Endodermal cell (in vitro differentiated cells): ENCODE data around the gene FGL2. TPM values are rescaled to one million over a fixed set of nuclear protein-coding genes. Genes with fewer than 3 reads are reported as not detected.
A peak's percentile ranks its signal among the peaks of the same experiment; 100 is the strongest.
"Not testable (repeated sequence)": the region's sequence is repeated elsewhere in the genome, so short reads cannot be mapped to it uniquely, and the experiment has no call there.

ENCODE experiments used
- DNase-seq: peaks from one replicate; pipeline ENCODE4 v3.0.0-alpha.2; 2017
- H3K27ac ChIP-seq: 2 replicates; pipeline ENCODE4 v1.5.1; 2013; ENCODE audit warnings: mild to moderate bottlenecking, low read depth, low read length, moderate library complexity
- H3K27me3 ChIP-seq: 2 replicates; pipeline ENCODE4 v1.6.1; 2013; ENCODE audit warnings: mild to moderate bottlenecking, low read length, moderate library complexity; ENCODE audit not compliant: insufficient read depth, control insufficient read depth, poor library complexity, severe bottlenecking
- H3K36me3 ChIP-seq: 2 replicates; pipeline ENCODE4 v1.7.0; 2013; ENCODE audit warnings: mild to moderate bottlenecking, low read length, moderate library complexity; ENCODE audit not compliant: control insufficient read depth, insufficient read depth
- H3K4me1 ChIP-seq: one replicate; pipeline ENCODE4 v1.7.0; 2013; ENCODE audit warnings: low read length; ENCODE audit not compliant: control insufficient read depth, insufficient read depth
- H3K4me3 ChIP-seq: 2 replicates; pipeline ENCODE4 v1.5.1; 2013; ENCODE audit warnings: mild to moderate bottlenecking, low read length, moderate library complexity
- H3K9ac ChIP-seq: 2 replicates; pipeline ENCODE4 v1.6.1; 2013; ENCODE audit warnings: mild to moderate bottlenecking, low read length, moderate library complexity; ENCODE audit not compliant: poor library complexity, severe bottlenecking; ENCODE audit errors: extremely low read depth
- H3K9me3 ChIP-seq: 2 replicates; pipeline ENCODE4 v1.6.1; 2013; ENCODE audit warnings: mild to moderate bottlenecking, low read length, moderate library complexity; ENCODE audit not compliant: control insufficient read depth
- H3K27ac Mint-ChIP-seq: 2 replicates; pipeline ENCODE4 v1.8.0; 2020; ENCODE audit warnings: mixed read lengths
- H3K27me3 Mint-ChIP-seq: 2 replicates; pipeline ENCODE4 v1.8.0; 2021; ENCODE audit warnings: mild to moderate bottlenecking, mixed read lengths; ENCODE audit not compliant: insufficient read depth
- H3K36me3 Mint-ChIP-seq: 2 replicates; pipeline ENCODE4 v1.8.0; 2020; ENCODE audit warnings: low read depth, mixed read lengths
- H3K4me1 Mint-ChIP-seq: 2 replicates; pipeline ENCODE4 v1.8.0; 2020; ENCODE audit warnings: mixed read lengths
- H3K4me3 Mint-ChIP-seq: 2 replicates; pipeline ENCODE4 v1.8.0; 2020; ENCODE audit warnings: mild to moderate bottlenecking, moderate library complexity, mixed read lengths
- H3K9me3 Mint-ChIP-seq: 2 replicates; pipeline ENCODE4 v1.8.0; 2020; ENCODE audit warnings: mild to moderate bottlenecking, mixed read lengths
- CTCF ChIP-seq: fragments of 200-600 bp; sonication (generic); conservative IDR thresholded peaks from 2 replicates; pipeline ENCODE4 v1.5.0; 2021; ENCODE audit warnings: antibody characterized with exemption, mild to moderate bottlenecking
- WGBS, 2 experiments: methylation state at CpG; one replicate each; pipeline versions ENCODE4 v1.1.5 to v1.1.7; 2013; ENCODE audit warnings: missing lambda C conversion rate in 2 of 2, mixed read lengths in 1 of 2; ENCODE audit not compliant: insufficient coverage in 1 of 2, insufficient read length in 1 of 2; 5-methylcytosine and 5-hydroxymethylcytosine counted together
- total RNA-seq, 2 donors: library from RNA; stranded (reverse); fragmentation: NEBNext Ultra II Directional in 1 of 2; extraction: Animal tissue kit (Norgen Biotek cat#: 25700) in 1 of 2; gene quantifications; 2 replicates in 1 of 2; 3 replicates in 1 of 2; pipeline ENCODE4 v1.2.1, GENCODE V29; 2021

Gene FGL2
- total RNA-seq, 2 donors from 2014 or later = not detected

GRCh38 chr7:77172437-77173172 lies 27.0 kb downstream of the FGL2 start:
- not testable (repeated sequence) for H3K9me3 Mint-ChIP-seq, H3K27ac Mint-ChIP-seq, H3K4me1 ChIP-seq, H3K9me3 ChIP-seq, H3K36me3 Mint-ChIP-seq, H3K4me1 Mint-ChIP-seq, H3K27ac ChIP-seq, H3K36me3 ChIP-seq, H3K4me3 Mint-ChIP-seq, H3K4me3 ChIP-seq, H3K27me3 ChIP-seq, DNase-seq, H3K27me3 Mint-ChIP-seq, H3K9ac ChIP-seq
- WGBS, 2 experiments = 95% methylated on average over 3 of the region's 6 CpGs; no CpG with 5 or more reads in 1 of the 2 experiments

- H3K4me1 ChIP-seq, H3K27ac ChIP-seq, H3K4me3 ChIP-seq, H3K36me3 ChIP-seq, H3K27ac Mint-ChIP-seq, H3K27me3 ChIP-seq, H3K9me3 Mint-ChIP-seq, H3K4me3 Mint-ChIP-seq, DNase-seq, H3K9me3 ChIP-seq, H3K4me1 Mint-ChIP-seq, H3K27me3 Mint-ChIP-seq, H3K9ac ChIP-seq, H3K36me3 Mint-ChIP-seq: not testable (repeated sequence)
- 89 to 94% methylated on average over 3 to 4 of the region's 4 CpGs for WGBS, 2 experiments
These were observed 28.5 kb downstream of the FGL2 start for GRCh38 chr7:77171073-77171472.

- DNase-seq = no peak
- no peak overlapping the region for H3K4me3 Mint-ChIP-seq
- no peak overlapping the region for H3K27ac Mint-ChIP-seq
- H3K36me3 Mint-ChIP-seq = no peaks in the 10 kb centered on the region
- Histone ChIP-seq H3K27ac (no peak overlapping the region), H3K9ac (no peak overlapping the region), H3K9me3 (no peaks in the 10 kb centered on the region), H3K4me3 (no peak overlapping the region), H3K27me3 (no peaks in the 10 kb centered on the region), H3K4me1 (no peaks in the 10 kb centered on the region), H3K36me3 (no peaks in the 10 kb centered on the region)
- H3K4me1 Mint-ChIP-seq = peaks cover under 1% of the 10 kb centered on the region
- no peaks in the 10 kb centered on the region for H3K27me3 Mint-ChIP-seq
- H3K9me3 Mint-ChIP-seq = peaks cover 3% of the 10 kb centered on the region
- no peak for TF ChIP-seq CTCF
- 100% methylated on average over 1 of the region's 1 CpG; no CpG with 5 or more reads in 1 of the 2 experiments for WGBS, 2 experiments
These were observed 42.2 kb downstream of the FGL2 start for GRCh38 chr7:77157446-77157845.

GRCh38 chr7:77157034-77157433 lies 42.6 kb downstream of the FGL2 start:
- not testable (repeated sequence) for H3K9me3 Mint-ChIP-seq, DNase-seq, H3K36me3 Mint-ChIP-seq, H3K27ac Mint-ChIP-seq, H3K27me3 Mint-ChIP-seq, H3K9ac ChIP-seq, H3K4me3 ChIP-seq, H3K27ac ChIP-seq, H3K4me3 Mint-ChIP-seq, H3K27me3 ChIP-seq, H3K4me1 ChIP-seq, H3K9me3 ChIP-seq, H3K4me1 Mint-ChIP-seq, H3K36me3 ChIP-seq
- no CpG with 5 or more reads among the region's 1 CpG for WGBS, 2 experiments

GRCh38 chr7:77155601-77156377 lies 43.8 kb downstream of the FGL2 start:
- H3K9ac ChIP-seq, H3K9me3 Mint-ChIP-seq, H3K4me1 Mint-ChIP-seq, H3K4me1 ChIP-seq, H3K4me3 Mint-ChIP-seq, H3K36me3 ChIP-seq, H3K36me3 Mint-ChIP-seq, H3K27ac Mint-ChIP-seq, DNase-seq, H3K9me3 ChIP-seq, H3K27me3 Mint-ChIP-seq, H3K27ac ChIP-seq, H3K4me3 ChIP-seq, H3K27me3 ChIP-seq: not testable (repeated sequence)
- WGBS, 2 experiments = 92 to 100% methylated on average over 1 to 2 of the region's 5 CpGs

- H3K4me3 Mint-ChIP-seq, H3K4me3 ChIP-seq: not testable (repeated sequence)
These were observed 44.6 kb downstream of the FGL2 start for GRCh38 chr7:77154917-77155464.

More at GRCh38 chr7:77154917-77155464, 44.6 kb downstream of the FGL2 start:
- H3K9me3 Mint-ChIP-seq, H3K27me3 Mint-ChIP-seq, H3K9me3 ChIP-seq, H3K4me1 ChIP-seq, H3K9ac ChIP-seq, H3K36me3 ChIP-seq, DNase-seq, H3K27ac Mint-ChIP-seq, H3K36me3 Mint-ChIP-seq, H3K27me3 ChIP-seq, H3K4me1 Mint-ChIP-seq: not testable (repeated sequence)
- 91% methylated on average over 2 of the region's 3 CpGs; no CpG with 5 or more reads in 1 of the 2 experiments for WGBS, 2 experiments
- peak overlapping the region; percentile 68 for H3K27ac ChIP-seq
